Upper lobe of left lung (tissue), 6 donors: ENCODE results near the gene SLC38A3. TPM values are rescaled to one million over a fixed set of nuclear protein-coding genes. Genes with fewer than 3 reads are reported as not detected.

ENCODE experiments used
- ATAC-seq, 2 donors: fragments of 200-7000 bp; cut with Tn5 transposase; one replicate each; pipeline ENCODE4 v1.9.1; 2022; ENCODE audit warnings: mild to moderate bottlenecking in 2 of 2, moderate library complexity in 2 of 2; ENCODE audit not compliant: low FRiP score in 2 of 2
- DNase-seq, 2 donors: peaks; one replicate each; pipeline ENCODE4 v3.0.0-alpha.2; 2019 to 2020
- H3K27ac ChIP-seq, 4 donors: fragments of 200-600 bp; sonication (generic); one replicate each; pipeline ENCODE4 v1.5.1; 2016 to 2019
- H3K27me3 ChIP-seq, 4 donors: fragments of 200-600 bp; sonication (generic); one replicate each; pipeline ENCODE4 v1.5.1; 2017 to 2019
- H3K36me3 ChIP-seq, 4 donors: fragments of 200-600 bp; sonication (generic); one replicate each; pipeline ENCODE4 v1.5.1; 2016 to 2019
- H3K4me1 ChIP-seq, 4 donors: fragments of 200-600 bp; sonication (generic); one replicate each; pipeline ENCODE4 v1.5.1; 2018 to 2019
- H3K4me3 ChIP-seq, 4 donors: fragments of 200-600 bp; sonication (generic); one replicate each; pipeline ENCODE4 v1.5.1; 2017 to 2019; ENCODE audit warnings: mild to moderate bottlenecking in 2 of 4, moderate library complexity in 1 of 4
- H3K9me3 ChIP-seq, 4 donors: fragments of 200-600 bp; sonication (generic); one replicate each; pipeline ENCODE4 v1.5.1; 2018 to 2019
- CTCF ChIP-seq, 6 experiments: fragments of 450-650 bp in 4 of 6; fragments of 200-600 bp in 2 of 6; sonication (generic) in 2 of 6; IDR thresholded peaks; one replicate each; pipeline ENCODE4 v1.5.1; 2016 to 2019; ENCODE audit warnings: antibody characterized with exemption in 6 of 6
- EP300 ChIP-seq, 4 donors: sonication (generic); formaldehyde crosslinking; IDR thresholded peaks; one replicate each; pipeline ENCODE4 v1.5.1; 2017; ENCODE audit warnings: antibody characterized with exemption in 4 of 4, control low read depth in 2 of 4
- POLR2A ChIP-seq, 4 donors: fragments of 450-650 bp; IDR thresholded peaks; one replicate each; pipeline ENCODE4 v1.5.1; 2016 to 2017; ENCODE audit warnings: antibody characterized with exemption in 4 of 4, mild to moderate bottlenecking in 2 of 4
- POLR2AphosphoS5 ChIP-seq, 2 donors: sonication (generic); formaldehyde crosslinking; IDR thresholded peaks; one replicate each; pipeline ENCODE4 v1.5.1; 2017; ENCODE audit warnings: antibody characterized with exemption in 2 of 2
- WGBS, 2 donors: methylation state at CpG; one replicate each; pipeline ENCODE4 v1.1.5; 2017 to 2018; 5-methylcytosine and 5-hydroxymethylcytosine counted together
- total RNA-seq, 6 donors: library from RNA; depleted of rRNA in 4 of 6; stranded (reverse); fragments of >200 nt in 4 of 6; gene quantifications; one replicate each; pipeline versions ENCODE4 v1.1.0 to v1.2.1, GENCODE V29; 2016 to 2021
- donor health status: DM: no; HTN: no; CAD: no; lungs with moderate emphysema.
- donor health status: DM: no; HTN: yes; CAD: no; lungs with severe emphysema.

The SLC38A3 gene
- total RNA-seq, 6 donors from 2014 or later: 0.15 to 0.17 TPM; not detected in 4

- peaks cover 0 to 19% (median 4%) of the 10 kb centered on the region in 4 donors for H3K27me3 ChIP-seq
- no peaks in the 10 kb centered on the region for H3K36me3 ChIP-seq
- no peak for ATAC-seq
- WGBS, 2 donors: 52 to 55% methylated on average over 10 to 12 of the region's 12 CpGs
- TF ChIP-seq POLR2A (IDR thresholded peaks at IDR 0.05): no peak
- peak in 1 of 2 donors; percentile 7 for TF ChIP-seq POLR2AphosphoS5 (IDR thresholded peaks at IDR 0.05)
- H3K9me3 ChIP-seq: no peaks in the 10 kb centered on the region
- peak overlapping the region; percentile 74 to 95 (median 84) for H3K27ac ChIP-seq
- peaks cover 51 to 90% (median 69%) of the 10 kb centered on the region in 4 donors for H3K4me1 ChIP-seq
- peak overlapping the region in 1 of 4 donors; percentile 55 for H3K4me3 ChIP-seq
- DNase-seq: no peak
Measured at GRCh38 chr3:50157827-50158529, 47.1 kb upstream of the SLC38A3 start.

GRCh38 chr3:50158530-50159146, 46.4 kb upstream of the SLC38A3 start:
- DNase-seq (peak in 1 of 2 donors; percentile 14), ATAC-seq (no peak)
- Histone ChIP-seq H3K36me3 (no peaks in the 10 kb centered on the region), H3K4me3 (peak overlapping the region in 1 of 4 donors; percentile 55), H3K4me1 (peaks cover 58 to 95% (median 76%) of the 10 kb centered on the region in 4 donors), H3K9me3 (no peaks in the 10 kb centered on the region), H3K27me3 (peaks cover 0 to 19% (median 4%) of the 10 kb centered on the region in 4 donors), H3K27ac (peak overlapping the region; percentile 74 to 95 (median 84))
- TF ChIP-seq EP300 (IDR thresholded peaks at IDR 0.05): no peak
- TF ChIP-seq POLR2A (IDR thresholded peaks at IDR 0.05): no peak
- no peak for TF ChIP-seq CTCF (IDR thresholded peaks at IDR 0.05)
- peak in 1 of 2 donors; percentile 5 for TF ChIP-seq POLR2AphosphoS5 (IDR thresholded peaks at IDR 0.05)
- WGBS, 2 donors: 41 to 67% methylated on average over 7 to 10 of the region's 10 CpGs

GRCh38 chr3:50160561-50160983, 44.5 kb upstream of the SLC38A3 start:
- TF ChIP-seq CTCF (IDR thresholded peaks at IDR 0.05) (no peak), POLR2A (IDR thresholded peaks at IDR 0.05) (no peak), POLR2AphosphoS5 (IDR thresholded peaks at IDR 0.05) (peak; percentile 16 to 66), EP300 (IDR thresholded peaks at IDR 0.05) (peak in 1 of 4 donors; percentile 48)
- H3K36me3 ChIP-seq: no peaks in the 10 kb centered on the region
- H3K9me3 ChIP-seq: no peaks in the 10 kb centered on the region
- H3K4me1 ChIP-seq: peaks cover 67 to 96% (median 84%) of the 10 kb centered on the region in 4 donors
- DNase-seq (no peak), ATAC-seq (no peak)
- H3K27me3 ChIP-seq: peaks cover 0 to 12% (median 2%) of the 10 kb centered on the region in 4 donors
- H3K4me3 ChIP-seq: peak overlapping the region in 1 of 4 donors; percentile 4
- peak overlapping the region; percentile 74 to 95 (median 84) for H3K27ac ChIP-seq
- 59 to 64% methylated on average over 3 to 6 of the region's 7 CpGs for WGBS, 2 donors

- ATAC-seq: no peak
- Histone ChIP-seq H3K27me3 (peaks cover 0 to 4% (median 0%) of the 10 kb centered on the region in 4 donors), H3K9me3 (no peaks in the 10 kb centered on the region), H3K36me3 (no peaks in the 10 kb centered on the region), H3K4me1 (peaks cover 69 to 96% (median 87%) of the 10 kb centered on the region in 4 donors), H3K27ac (peak overlapping the region; percentile 74 to 95 (median 84)), H3K4me3 (peak overlapping the region in 1 of 4 donors; percentile 4)
- no peak for TF ChIP-seq POLR2A (IDR thresholded peaks at IDR 0.05)
- TF ChIP-seq EP300 (IDR thresholded peaks at IDR 0.05): no peak
- TF ChIP-seq CTCF (IDR thresholded peaks at IDR 0.05): no peak
- no peak for TF ChIP-seq POLR2AphosphoS5 (IDR thresholded peaks at IDR 0.05)
- no peak for DNase-seq
- WGBS, 2 donors: 54 to 74% methylated on average over 9 to 13 of the region's 13 CpGs
Measured at GRCh38 chr3:50161320-50161719, 43.8 kb upstream of the SLC38A3 start.
